ENCODE measurements around the gene EMP1. TPM values are rescaled to one million over a fixed set of nuclear protein-coding genes. Genes with fewer than 3 reads are reported as not detected.

The EMP1 gene
- total and polyA plus RNA-seq, 10 donors: 4.9 to 170 (median 65.6) TPM

DNA sequence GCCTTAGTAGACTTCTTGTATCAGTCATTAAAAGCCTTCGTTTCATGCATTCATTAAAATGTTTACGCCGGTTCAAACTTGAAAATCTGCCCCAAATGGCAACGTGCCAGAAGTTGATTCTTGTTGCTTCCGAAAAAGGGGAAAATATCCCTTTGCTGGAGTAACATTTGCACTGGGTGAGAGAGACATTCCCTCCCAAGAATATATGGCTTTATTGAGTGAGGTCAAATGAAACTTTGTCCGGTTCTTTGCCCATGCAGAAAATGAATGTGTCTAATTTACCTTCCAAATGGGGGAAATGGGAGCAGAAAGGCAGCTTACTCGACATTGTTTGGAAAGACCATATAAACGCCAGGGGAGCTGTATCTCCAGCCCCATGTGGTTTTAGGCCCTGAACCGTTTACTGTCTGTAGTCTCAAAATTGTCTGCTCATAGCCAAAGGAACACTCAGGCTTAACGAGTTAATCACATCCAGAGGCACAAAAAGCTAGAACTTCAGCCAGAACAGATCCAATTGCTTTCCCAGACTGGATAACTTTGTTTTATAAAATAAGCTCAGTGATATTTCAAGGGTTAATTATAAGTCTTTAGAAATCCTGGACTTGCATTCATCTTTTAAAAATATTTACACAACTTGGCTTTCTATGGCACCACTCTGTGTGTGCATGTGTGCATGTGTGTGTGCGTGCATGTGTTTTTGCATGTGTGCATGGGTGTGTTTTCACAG is 2.9 kb upstream of the EMP1 start:
- H3K4me1 ChIP-seq: peaks cover 0 to 51% (median 17%) of the 10 kb centered on the region in 6 donors
- H3K27me3 ChIP-seq (replicated peaks in 1 of 7): peaks cover 0 to 21% (median 0%) of the 10 kb centered on the region in 7 donors
- intact Hi-C loops (cut with DNase I; ENCODE audit: low total_unique reads): no loop called here
- H3K36me3 ChIP-seq: no peaks in the 10 kb centered on the region
- TF ChIP-seq POLR2A (IDR thresholded peaks at IDR 0.05): no peak
- no peak for TF ChIP-seq POLR2AphosphoS5 (IDR thresholded peaks at IDR 0.05)
- TF ChIP-seq, protein P1, sequence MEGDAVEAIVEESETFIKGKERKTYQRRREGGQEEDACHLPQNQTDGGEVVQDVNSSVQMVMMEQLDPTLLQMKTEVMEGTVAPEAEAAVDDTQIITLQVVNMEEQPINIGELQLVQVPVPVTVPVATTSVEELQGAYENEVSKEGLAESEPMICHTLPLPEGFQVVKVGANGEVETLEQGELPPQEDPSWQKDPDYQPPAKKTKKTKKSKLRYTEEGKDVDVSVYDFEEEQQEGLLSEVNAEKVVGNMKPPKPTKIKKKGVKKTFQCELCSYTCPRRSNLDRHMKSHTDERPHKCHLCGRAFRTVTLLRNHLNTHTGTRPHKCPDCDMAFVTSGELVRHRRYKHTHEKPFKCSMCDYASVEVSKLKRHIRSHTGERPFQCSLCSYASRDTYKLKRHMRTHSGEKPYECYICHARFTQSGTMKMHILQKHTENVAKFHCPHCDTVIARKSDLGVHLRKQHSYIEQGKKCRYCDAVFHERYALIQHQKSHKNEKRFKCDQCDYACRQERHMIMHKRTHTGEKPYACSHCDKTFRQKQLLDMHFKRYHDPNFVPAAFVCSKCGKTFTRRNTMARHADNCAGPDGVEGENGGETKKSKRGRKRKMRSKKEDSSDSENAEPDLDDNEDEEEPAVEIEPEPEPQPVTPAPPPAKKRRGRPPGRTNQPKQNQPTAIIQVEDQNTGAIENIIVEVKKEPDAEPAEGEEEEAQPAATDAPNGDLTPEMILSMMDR (IDR thresholded peaks at IDR 0.05 in 8 of 11, conservative IDR thresholded peaks at IDR 0.05 in 3 of 11): no peak
- no peak for DNase-seq
- H3K27ac ChIP-seq: peak overlapping the region in 5 of 8 donors; percentile 8 to 57 (median 25)
- 76 to 85% (median 84%) methylated on average over 11 of the region's 11 CpGs for WGBS, 5 donors
- H3K4me3 ChIP-seq: no peak overlapping the region
- H3K9me3 ChIP-seq: no peaks in the 10 kb centered on the region

DNA sequence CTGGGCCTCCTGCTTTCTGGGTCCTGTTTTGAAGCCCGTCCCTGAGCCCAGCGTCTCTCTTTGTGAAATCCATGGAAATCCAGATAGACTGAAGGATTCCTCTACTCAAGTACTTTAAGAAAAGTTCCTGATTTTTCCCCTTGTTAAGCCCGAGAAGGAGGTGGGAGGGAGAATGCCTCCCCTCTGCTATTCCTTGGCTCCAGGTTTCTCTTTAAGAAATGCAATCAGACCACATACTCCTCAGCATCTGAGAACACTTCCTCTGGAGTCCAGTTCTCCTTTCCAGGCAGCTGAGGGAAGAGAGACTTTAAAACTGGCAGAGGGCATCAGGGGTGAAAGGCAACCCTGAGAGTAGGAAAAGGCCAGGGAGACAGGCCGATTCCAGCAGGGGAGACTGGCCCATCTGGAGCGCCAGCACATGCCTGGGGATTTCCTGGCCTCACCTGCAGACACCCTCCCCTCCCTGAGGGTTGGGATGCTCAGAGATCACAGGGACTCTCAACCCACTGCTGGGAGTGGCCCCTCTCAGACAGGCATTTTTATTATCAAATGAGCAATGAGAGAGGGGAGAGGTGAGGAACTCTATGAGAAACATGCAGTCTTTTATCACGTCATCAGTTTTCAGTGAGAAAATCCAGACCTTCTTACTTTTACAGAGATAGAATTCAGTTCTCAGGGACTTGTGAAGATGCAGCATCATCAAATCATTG is 2.0 kb upstream of the EMP1 start:
- intact Hi-C loops (cut with DNase I; ENCODE audit: low total_unique reads): no loop called here
- Histone ChIP-seq H3K27me3 (replicated peaks in 1 of 7) (peaks cover 0 to 30% (median 0%) of the 10 kb centered on the region in 7 donors), H3K27ac (peak overlapping the region in 6 of 8 donors; percentile 8 to 57 (median 33)), H3K9me3 (no peaks in the 10 kb centered on the region), H3K4me3 (no peak overlapping the region), H3K4me1 (peaks cover 0 to 54% (median 17%) of the 10 kb centered on the region in 6 donors), H3K36me3 (no peaks in the 10 kb centered on the region)
- TF ChIP-seq POLR2AphosphoS5 (IDR thresholded peaks at IDR 0.05): no peak
- TF ChIP-seq, protein P1 (IDR thresholded peaks at IDR 0.05 in 8 of 11, conservative IDR thresholded peaks at IDR 0.05 in 3 of 11): no peak
- DNase-seq: no peak
- WGBS, 5 donors: 50 to 68% (median 54%) methylated on average over 5 to 6 of the region's 6 CpGs

DNA sequence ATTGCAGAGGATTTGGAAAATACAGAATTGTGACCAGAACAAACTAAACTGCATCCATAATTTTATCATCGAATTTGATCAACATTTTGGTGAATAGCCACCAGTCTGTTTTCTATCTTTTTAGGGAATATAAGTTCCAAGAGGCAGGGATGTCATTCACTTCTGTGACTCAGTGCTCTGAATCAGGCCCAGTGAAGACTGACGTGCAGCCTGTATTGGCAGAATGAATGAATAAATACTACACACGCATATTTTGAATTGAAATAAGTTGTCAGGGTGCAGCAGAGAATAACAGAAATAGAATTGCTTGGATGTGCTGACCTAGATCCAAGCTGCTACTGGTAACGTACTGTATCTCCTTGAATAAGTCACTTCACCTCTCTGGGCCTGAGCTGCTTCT is 1.3 kb upstream of the EMP1 start:
- intact Hi-C loops (cut with DNase I; ENCODE audit: low total_unique reads): no loop called here
- H3K4me3 ChIP-seq: no peak overlapping the region
- peak overlapping the region in 5 of 8 donors; percentile 72 to 85 (median 80) for H3K27ac ChIP-seq
- DNase-seq: no peak
- H3K27me3 ChIP-seq (replicated peaks in 1 of 7): peaks cover 0 to 32% (median 0%) of the 10 kb centered on the region in 7 donors
- H3K36me3 ChIP-seq: no peaks in the 10 kb centered on the region
- H3K4me1 ChIP-seq: peaks cover 0 to 61% (median 17%) of the 10 kb centered on the region in 6 donors
- 77 to 92% (median 84%) methylated on average over 4 of the region's 4 CpGs for WGBS, 5 donors
- TF ChIP-seq POLR2A (IDR thresholded peaks at IDR 0.05): no peak
- no peak for TF ChIP-seq POLR2AphosphoS5 (IDR thresholded peaks at IDR 0.05)
- TF ChIP-seq, protein P1 (IDR thresholded peaks at IDR 0.05 in 8 of 11, conservative IDR thresholded peaks at IDR 0.05 in 3 of 11): no peak
- no peaks in the 10 kb centered on the region for H3K9me3 ChIP-seq

DNA sequence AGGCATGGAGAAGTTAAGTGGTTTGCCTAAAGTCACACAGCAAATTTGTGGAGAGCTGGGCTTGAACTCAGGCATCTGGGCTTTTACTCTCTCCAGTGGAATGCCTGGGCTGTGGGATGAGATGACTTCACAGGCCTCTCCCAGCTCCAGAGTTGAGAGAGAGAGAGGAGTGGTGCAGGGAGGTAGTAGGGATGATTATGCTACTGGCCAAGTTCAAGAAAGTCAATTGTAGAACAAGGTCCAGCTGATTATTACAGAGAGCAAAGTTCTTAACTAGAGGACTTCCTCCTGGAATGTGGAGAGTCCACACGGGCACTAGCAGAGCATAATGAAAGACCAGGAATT is 769 bp upstream of the EMP1 start:
- intact Hi-C loops (cut with DNase I; ENCODE audit: low total_unique reads): no loop called here
- peak overlapping the region in 7 of 8 donors; percentile 72 to 85 (median 81) for H3K27ac ChIP-seq
- WGBS, 5 donors: 19 to 55% (median 23%) methylated on average over 1 of the region's 1 CpG
- H3K36me3 ChIP-seq: no peaks in the 10 kb centered on the region
- TF ChIP-seq, protein P1 (IDR thresholded peaks at IDR 0.05 in 8 of 11, conservative IDR thresholded peaks at IDR 0.05 in 3 of 11): no peak
- no peak for TF ChIP-seq POLR2A (IDR thresholded peaks at IDR 0.05)
- H3K4me1 ChIP-seq: peaks cover 0 to 66% (median 17%) of the 10 kb centered on the region in 6 donors
- peaks cover 0 to 33% (median 0%) of the 10 kb centered on the region in 7 donors for H3K27me3 ChIP-seq (replicated peaks in 1 of 7)
- H3K9me3 ChIP-seq: no peaks in the 10 kb centered on the region
- no peak for DNase-seq
- no peak overlapping the region for H3K4me3 ChIP-seq
